Right hindlimb (tissue), 1 donor: ENCODE data around the gene WSB1.

ENCODE experiments used
- DNase-seq: peaks from one replicate; pipeline ENCODE4 v3.0.0-alpha.2; 2018

The WSB1 gene

GRCh38 chr17:27363326-27363725 lies 69.4 kb downstream of the WSB1 start:
- no peak for DNase-seq
